ENCODE measurements around the gene EXOC3L2.

DNA sequence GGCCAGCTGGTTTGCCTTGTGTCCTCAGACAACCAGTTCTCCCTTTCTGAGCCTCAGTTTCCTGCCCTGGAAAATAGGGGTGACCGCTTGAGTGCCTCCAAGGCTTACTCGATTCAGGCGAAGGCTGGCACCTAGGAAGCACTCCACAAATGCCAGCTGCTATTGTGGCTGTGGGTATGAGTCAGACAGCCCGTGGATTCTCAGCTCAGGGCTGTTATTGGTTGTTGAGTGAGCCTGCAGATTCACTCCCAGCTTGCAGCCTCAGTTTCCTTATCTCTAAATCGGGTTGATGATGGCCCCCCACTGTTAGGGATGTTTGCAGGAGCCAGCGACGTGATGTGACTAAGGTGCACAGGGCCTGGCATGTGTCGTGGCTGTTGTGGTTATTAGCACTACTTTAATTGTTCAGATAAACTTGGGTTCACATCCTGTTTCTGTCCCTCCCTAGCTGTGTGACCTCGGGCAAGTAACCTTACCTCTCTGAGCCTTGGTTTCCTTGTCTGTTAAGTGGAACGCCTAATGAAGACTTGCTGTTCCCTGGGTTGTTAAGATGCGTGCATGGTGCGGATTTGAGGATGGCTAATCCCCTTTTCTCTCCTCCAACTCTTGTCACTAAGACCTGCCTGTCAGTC lies 8.3 kb upstream of the EXOC3L2 start:
- no peak for TF ChIP-seq CTCF (IDR thresholded peaks at IDR 0.05; ENCODE audit: low read length)
- TF ChIP-seq EZH2 (IDR thresholded peaks at IDR 0.05; ENCODE audit: borderline replicate concordance, low read length) = no peak

All from OCI-LY1 (cell line).